ENCODE data around the gene COL4A2. TPM values are rescaled to one million over a fixed set of nuclear protein-coding genes. Genes with fewer than 3 reads are reported as not detected.

Gene COL4A2
- total RNA-seq, 1 experiment from 2014 or later, result 74.5 TPM

DNA sequence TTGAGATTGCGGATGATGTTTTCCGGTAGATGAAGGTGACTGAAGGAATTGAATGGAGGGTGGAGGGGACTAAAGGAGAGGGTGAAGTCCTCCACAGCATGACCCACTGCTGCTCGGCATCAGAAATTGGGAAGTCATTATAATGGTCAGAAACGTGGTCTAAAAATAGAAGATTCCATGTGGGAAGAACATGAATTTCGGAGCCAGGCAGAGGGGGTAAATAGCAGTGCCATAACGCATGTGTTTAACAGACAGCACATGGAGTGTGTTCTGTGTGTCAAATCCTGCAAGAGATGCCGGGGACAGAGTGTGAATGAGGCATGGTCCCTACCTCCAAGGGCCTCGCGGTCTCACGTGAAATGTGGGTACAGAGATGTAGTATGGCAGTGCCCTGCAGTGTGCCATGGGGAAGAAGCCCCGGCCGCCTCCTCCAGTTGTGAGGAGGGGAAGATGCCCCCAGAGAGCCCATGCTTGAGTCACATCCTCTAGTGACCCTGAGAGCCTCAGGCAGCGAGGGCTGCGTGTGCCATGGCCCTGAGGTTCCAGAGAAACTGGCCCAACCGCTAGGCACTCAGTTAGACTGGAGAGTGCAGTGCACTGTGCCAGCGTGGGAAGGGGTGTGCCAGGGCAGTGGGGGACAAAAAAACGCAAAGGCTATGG lies 106.1 kb downstream of the COL4A2 start:
- BruUV-seq (replicated peaks), result no TSS peak
- peak overlapping the region; percentile 88 for H3K27ac ChIP-seq (ENCODE audit: low read length)
- peak overlapping the region; percentile 73 for H3K9ac ChIP-seq (ENCODE audit: low read length)
- TF ChIP-seq, protein P1, sequence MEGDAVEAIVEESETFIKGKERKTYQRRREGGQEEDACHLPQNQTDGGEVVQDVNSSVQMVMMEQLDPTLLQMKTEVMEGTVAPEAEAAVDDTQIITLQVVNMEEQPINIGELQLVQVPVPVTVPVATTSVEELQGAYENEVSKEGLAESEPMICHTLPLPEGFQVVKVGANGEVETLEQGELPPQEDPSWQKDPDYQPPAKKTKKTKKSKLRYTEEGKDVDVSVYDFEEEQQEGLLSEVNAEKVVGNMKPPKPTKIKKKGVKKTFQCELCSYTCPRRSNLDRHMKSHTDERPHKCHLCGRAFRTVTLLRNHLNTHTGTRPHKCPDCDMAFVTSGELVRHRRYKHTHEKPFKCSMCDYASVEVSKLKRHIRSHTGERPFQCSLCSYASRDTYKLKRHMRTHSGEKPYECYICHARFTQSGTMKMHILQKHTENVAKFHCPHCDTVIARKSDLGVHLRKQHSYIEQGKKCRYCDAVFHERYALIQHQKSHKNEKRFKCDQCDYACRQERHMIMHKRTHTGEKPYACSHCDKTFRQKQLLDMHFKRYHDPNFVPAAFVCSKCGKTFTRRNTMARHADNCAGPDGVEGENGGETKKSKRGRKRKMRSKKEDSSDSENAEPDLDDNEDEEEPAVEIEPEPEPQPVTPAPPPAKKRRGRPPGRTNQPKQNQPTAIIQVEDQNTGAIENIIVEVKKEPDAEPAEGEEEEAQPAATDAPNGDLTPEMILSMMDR (conservative IDR thresholded peaks at IDR 0.05; ENCODE audit: low read depth, low read length), result no peak
- TF ChIP-seq EZH2 (IDR thresholded peaks at IDR 0.05; ENCODE audit: low read length, unreplicated experiment), result no peak
- no peak for TF ChIP-seq EZH2phosphoT487 (IDR thresholded peaks at IDR 0.05; ENCODE audit: borderline replicate concordance, low read length)
- ChIA-PET CTCF (interaction anchor here (0.6 kb wide), 1 partner anchor 104 kb away, joined by 4 read pairs; no protein-coding TSS in a partner anchor), POLR2A (ENCODE audit: unreplicated experiment) (no interaction called here)
- H3K4me1 ChIP-seq (ENCODE audit: insufficient read depth, low read length), result peaks cover 32% of the 10 kb centered on the region
- H3F3A ChIP-seq (ENCODE audit: low read length, unreplicated experiment), result no peaks in the 10 kb centered on the region
- no peaks in the 10 kb centered on the region for H3K9me2 ChIP-seq (replicated peaks; ENCODE audit: low read length)
- DNase-seq (no peak), ATAC-seq (no peak)
- H2AFZ ChIP-seq (ENCODE audit: low read length), result no peak overlapping the region
- H3K27me3 ChIP-seq (ENCODE audit: low read length), result no peaks in the 10 kb centered on the region
- intact Hi-C loops (cut with micrococcal nuclease), result loop anchor here (2.0 to 5.0 kb wide), 3 partner anchors 32 to 106 kb away; partner anchors contain the start of genes COL4A1 and COL4A2
- no peaks in the 10 kb centered on the region for H3K9me3 ChIP-seq (ENCODE audit: low read length)
- H3K79me2 ChIP-seq (ENCODE audit: low read length), result no peaks in the 10 kb centered on the region
- no peak overlapping the region for H3K4me3 ChIP-seq (ENCODE audit: low read length)
- no peaks in the 10 kb centered on the region for H4K20me1 ChIP-seq (ENCODE audit: low read length)
- H3K4me2 ChIP-seq (ENCODE audit: low read length), result no peak overlapping the region
- H3K36me3 ChIP-seq (ENCODE audit: low read depth, low read length), result no peaks in the 10 kb centered on the region

DNA sequence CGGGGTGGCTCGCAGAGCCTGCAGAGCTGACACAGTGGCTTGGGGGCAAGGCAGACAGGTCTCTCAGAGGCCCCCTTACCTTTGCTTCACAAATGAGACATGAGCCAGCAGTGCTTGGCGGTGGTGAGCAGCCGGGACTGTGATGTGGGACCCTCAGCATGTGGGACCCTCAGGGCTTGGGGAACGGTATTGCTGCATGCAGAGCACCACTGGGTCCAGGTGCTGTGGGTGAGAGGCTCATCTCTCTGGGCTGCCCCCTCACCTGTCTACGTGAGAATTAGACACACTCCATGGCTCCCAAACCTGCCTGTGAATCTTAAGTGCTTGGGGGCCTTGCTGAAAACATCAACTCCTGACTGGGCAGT lies 106.6 kb downstream of the COL4A2 start:
- H3K27ac ChIP-seq (ENCODE audit: low read length), result peak overlapping the region; percentile 88; the same call in 1 of the 2 replicates
- no peaks in the 10 kb centered on the region for H3K36me3 ChIP-seq (ENCODE audit: low read depth, low read length)
- intact Hi-C loops (cut with micrococcal nuclease), result loop anchor here (2.0 to 5.0 kb wide), 3 partner anchors 33 to 106 kb away; partner anchors contain the start of genes COL4A1 and COL4A2
- no peak overlapping the region for H3K4me3 ChIP-seq (ENCODE audit: low read length)
- no peaks in the 10 kb centered on the region for H3F3A ChIP-seq (ENCODE audit: low read length, unreplicated experiment)
- no TSS peak for BruUV-seq (replicated peaks)
- H3K4me2 ChIP-seq (ENCODE audit: low read length), result no peak overlapping the region
- DNase-seq (no peak), ATAC-seq (no peak)
- no peaks in the 10 kb centered on the region for H3K79me2 ChIP-seq (ENCODE audit: low read length)
- peak overlapping the region; percentile 73; the same call in 1 of the 2 replicates for H3K9ac ChIP-seq (ENCODE audit: low read length)
- TF ChIP-seq, protein P1 (conservative IDR thresholded peaks at IDR 0.05; ENCODE audit: low read depth, low read length), result no peak
- TF ChIP-seq EZH2 (IDR thresholded peaks at IDR 0.05; ENCODE audit: low read length, unreplicated experiment), result no peak
- no peak for TF ChIP-seq EZH2phosphoT487 (IDR thresholded peaks at IDR 0.05; ENCODE audit: borderline replicate concordance, low read length)
- no peaks in the 10 kb centered on the region for H3K9me3 ChIP-seq (ENCODE audit: low read length)
- H3K27me3 ChIP-seq (ENCODE audit: low read length), result no peaks in the 10 kb centered on the region
- ChIA-PET POLR2A (ENCODE audit: unreplicated experiment) (no interaction called here), CTCF (no interaction called here)
- no peak overlapping the region for H2AFZ ChIP-seq (ENCODE audit: low read length)
- H3K4me1 ChIP-seq (ENCODE audit: insufficient read depth, low read length), result peaks cover 32% of the 10 kb centered on the region
- no peaks in the 10 kb centered on the region for H3K9me2 ChIP-seq (replicated peaks; ENCODE audit: low read length)
- no peaks in the 10 kb centered on the region for H4K20me1 ChIP-seq (ENCODE audit: low read length)

DNA sequence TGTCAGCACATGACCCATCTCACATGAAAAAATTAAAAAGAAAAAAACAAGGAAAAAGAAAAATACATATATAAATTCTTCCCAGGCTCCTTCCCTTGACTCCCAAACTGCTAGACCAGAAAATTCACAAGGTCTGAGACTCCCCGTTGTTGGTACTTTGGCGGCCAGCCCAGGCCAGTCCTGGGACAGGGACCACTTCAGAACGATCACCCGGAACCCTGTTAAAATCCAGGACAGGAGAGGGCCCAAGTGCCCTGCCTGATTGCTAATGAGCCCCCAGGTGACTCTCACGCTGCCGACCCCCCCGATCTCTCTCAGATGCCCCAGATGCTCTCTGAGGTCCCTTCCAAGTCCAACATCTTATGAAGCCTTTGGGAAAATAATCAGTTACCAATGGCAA lies 107.2 kb downstream of the COL4A2 start:
- Histone ChIP-seq H3K4me2 (ENCODE audit: low read length) (no peak overlapping the region), H3F3A (ENCODE audit: low read length, unreplicated experiment) (no peaks in the 10 kb centered on the region), H3K27me3 (ENCODE audit: low read length) (no peaks in the 10 kb centered on the region), H3K36me3 (ENCODE audit: low read depth, low read length) (no peaks in the 10 kb centered on the region), H3K79me2 (ENCODE audit: low read length) (no peaks in the 10 kb centered on the region), H3K4me3 (ENCODE audit: low read length) (no peak overlapping the region), H3K9me3 (ENCODE audit: low read length) (no peaks in the 10 kb centered on the region), H4K20me1 (ENCODE audit: low read length) (no peaks in the 10 kb centered on the region), H3K9me2 (replicated peaks; ENCODE audit: low read length) (no peaks in the 10 kb centered on the region), H3K9ac (ENCODE audit: low read length) (no peak overlapping the region), H3K27ac (ENCODE audit: low read length) (no peak overlapping the region), H3K4me1 (ENCODE audit: insufficient read depth, low read length) (peaks cover 28% of the 10 kb centered on the region), H2AFZ (ENCODE audit: low read length) (no peak overlapping the region)
- intact Hi-C loops (cut with micrococcal nuclease), result loop anchor here (5.0 kb wide), 2 partner anchors 92 to 107 kb away; partner anchors contain the start of genes COL4A1 and COL4A2
- TF ChIP-seq, protein P1 (conservative IDR thresholded peaks at IDR 0.05; ENCODE audit: low read depth, low read length), result no peak
- POLR2A ChIA-PET (ENCODE audit: unreplicated experiment), result no interaction called here
- CTCF ChIA-PET, result no interaction called here
- no peak for DNase-seq
- no peak for ATAC-seq
- no TSS peak for BruUV-seq (replicated peaks)
